Common myeloid progenitor, CD34-positive (primary cell): ENCODE measurements around the gene FKBP5.

Experiments
- CTCF ChIA-PET: fragments of 350-600 bp; sonication (Branson Sonifier 250); formaldehyde crosslinking; loops from one replicate; lab custom pipeline; 2021; ENCODE audit warnings: antibody characterized with exemption; lab: Charles Lee
- POLR2A ChIA-PET: fragments of 350-600 bp; sonication (Branson Sonifier 250); formaldehyde crosslinking; loops from one replicate; lab custom pipeline; 2021; ENCODE audit warnings: antibody characterized with exemption; lab: Charles Lee
- DNase-seq, 3 donors: peaks; one replicate each; pipeline versions ENCODE4 v3.0.0 to v3.0.0-alpha.2; 2013
- H3K27ac ChIP-seq, 2 experiments: 1 replicate in 1 of 2; 2 replicates in 1 of 2; pipeline ENCODE4 v1.7.0; 2013; ENCODE audit warnings: inconsistent platforms in 2 of 2, low read length in 2 of 2, mild to moderate bottlenecking in 2 of 2, low read depth in 1 of 2, moderate library complexity in 1 of 2; ENCODE audit not compliant: severe bottlenecking in 2 of 2, insufficient read depth in 1 of 2, poor library complexity in 1 of 2
- H3K27me3 ChIP-seq, 5 experiments: replicated peaks in 2 of 5; 1 replicate in 3 of 5; 2 replicates in 2 of 5; pipeline versions ENCODE4 v1.6.1 to v1.7.0; 2013; ENCODE audit warnings: low read length in 4 of 5, mild to moderate bottlenecking in 2 of 5, moderate library complexity in 2 of 5, inconsistent platforms in 1 of 5; ENCODE audit not compliant: insufficient read depth in 5 of 5, control insufficient read depth in 4 of 5
- H3K36me3 ChIP-seq, 4 experiments: 1 replicate in 2 of 4; 2 replicates in 2 of 4; pipeline versions ENCODE4 v1.6.1 to v1.7.0; 2013; ENCODE audit warnings: low read length in 3 of 4, control low read depth in 1 of 4, mild to moderate bottlenecking in 1 of 4; ENCODE audit not compliant: control insufficient read depth in 4 of 4, insufficient read depth in 4 of 4
- H3K4me1 ChIP-seq, 4 experiments: 1 replicate in 3 of 4; 2 replicates in 1 of 4; pipeline versions ENCODE4 v1.6.1 to v1.7.1; 2013; ENCODE audit warnings: low read length in 3 of 4, mild to moderate bottlenecking in 3 of 4, control low read depth in 1 of 4, inconsistent platforms in 1 of 4, moderate library complexity in 1 of 4; ENCODE audit not compliant: control insufficient read depth in 4 of 4, insufficient read depth in 4 of 4; ENCODE audit errors: control extremely low read depth in 1 of 4
- H3K4me3 ChIP-seq, 7 experiments: 1 replicate in 4 of 7; 2 replicates in 3 of 7; pipeline versions ENCODE4 v1.5.1 to v1.7.0; 2013; ENCODE audit warnings: mild to moderate bottlenecking in 7 of 7, low read length in 6 of 7, moderate library complexity in 6 of 7, inconsistent platforms in 2 of 7, low read depth in 2 of 7, control low read depth in 1 of 7; ENCODE audit not compliant: insufficient read depth in 4 of 7, control insufficient read depth in 1 of 7; ENCODE audit errors: extremely low read depth in 1 of 7
- H3K9me3 ChIP-seq, 5 experiments: 1 replicate in 4 of 5; 2 replicates in 1 of 5; pipeline versions ENCODE4 v1.6.1 to v1.7.1; 2013; ENCODE audit warnings: low read length in 4 of 5, mild to moderate bottlenecking in 2 of 5, inconsistent platforms in 1 of 5, low read depth in 1 of 5, moderate library complexity in 1 of 5; ENCODE audit not compliant: control insufficient read depth in 4 of 5, insufficient read depth in 2 of 5; ENCODE audit errors: control extremely low read depth in 1 of 5
- WGBS: methylation state at CpG from one replicate; pipeline ENCODE4 v1.1.5; 2013; ENCODE audit not compliant: insufficient coverage; 5-methylcytosine and 5-hydroxymethylcytosine counted together

Gene FKBP5

GRCh38 chr6:35613762-35614161 is 75.0 kb downstream of the FKBP5 start:
- Histone ChIP-seq H3K27ac (no peak overlapping the region), H3K27me3 (no peaks in the 10 kb centered on the region), H3K9me3 (peaks cover 0 to 2% (median 0%) of the 10 kb centered on the region in 5 experiments), H3K36me3 (peaks cover 8 to 60% (median 38%) of the 10 kb centered on the region in 4 experiments), H3K4me3 (no peak overlapping the region), H3K4me1 (peaks cover 2 to 14% (median 7%) of the 10 kb centered on the region in 4 experiments)
- ChIA-PET POLR2A (no interaction called here), CTCF (no interaction called here)
- no peak for DNase-seq
- WGBS: 100% methylated on average over 1 of the region's 1 CpG

DNA sequence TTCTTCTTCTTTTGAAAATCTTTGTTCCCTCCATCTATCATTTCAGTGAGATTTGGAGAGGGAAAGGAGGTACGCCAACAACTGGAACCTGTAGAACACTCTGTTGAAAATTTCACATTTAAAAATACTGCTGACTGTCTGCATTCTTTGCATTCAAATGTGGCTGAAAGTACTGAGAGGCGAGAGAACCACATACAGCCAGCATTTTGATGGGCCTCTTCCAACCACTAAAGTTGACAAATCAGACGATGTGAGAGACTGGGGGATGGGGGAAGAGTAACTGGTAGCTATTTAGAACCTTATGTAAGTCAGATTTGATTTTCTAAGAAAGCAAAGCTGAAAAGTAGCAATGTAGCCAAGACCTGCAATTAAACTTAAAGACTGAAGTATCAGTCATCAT is 77.5 kb downstream of the FKBP5 start:
- CTCF ChIA-PET: interaction anchor here (0.7 to 1.8 kb wide), 2 partner anchors 27 to 57 kb away, joined by 3 to 4 read pairs; no protein-coding TSS in a partner anchor
- Histone ChIP-seq H3K4me3 (no peak overlapping the region), H3K4me1 (peaks cover 0 to 7% (median 0%) of the 10 kb centered on the region in 4 experiments), H3K27ac (no peak overlapping the region), H3K36me3 (peaks cover 3 to 60% (median 35%) of the 10 kb centered on the region in 4 experiments), H3K9me3 (peaks cover 0 to 2% (median 0%) of the 10 kb centered on the region in 5 experiments), H3K27me3 (no peaks in the 10 kb centered on the region)
- 100% methylated on average over 1 of the region's 3 CpGs for WGBS
- POLR2A ChIA-PET: no interaction called here
- no peak for DNase-seq

GRCh38 chr6:35610830-35611229 is 77.9 kb downstream of the FKBP5 start:
- Histone ChIP-seq H3K27me3 (no peaks in the 10 kb centered on the region), H3K36me3 (peaks cover 3 to 62% (median 35%) of the 10 kb centered on the region in 4 experiments), H3K4me1 (peaks cover 0 to 3% (median 0%) of the 10 kb centered on the region in 4 experiments), H3K27ac (no peak overlapping the region), H3K9me3 (peaks cover 0 to 2% (median 0%) of the 10 kb centered on the region in 5 experiments), H3K4me3 (no peak overlapping the region)
- DNase-seq: no peak
- WGBS: 94% methylated on average over 2 of the region's 3 CpGs
- ChIA-PET POLR2A (no interaction called here), CTCF (interaction anchor here (0.7 to 1.8 kb wide), 4 partner anchors 26 to 118 kb away, joined by 3 to 4 read pairs (median 4); no protein-coding TSS in a partner anchor)

GRCh38 chr6:35609588-35609987 is 79.1 kb downstream of the FKBP5 start:
- H3K9me3 ChIP-seq: peaks cover 0 to 2% (median 0%) of the 10 kb centered on the region in 5 experiments
- no CpG with 5 or more reads among the region's 1 CpG for whole genome bisulfite sequencing
- POLR2A ChIA-PET: interaction anchor here (0.6 kb wide), 1 partner anchor 15 kb away, joined by 4 read pairs; no protein-coding TSS in a partner anchor

DNA sequence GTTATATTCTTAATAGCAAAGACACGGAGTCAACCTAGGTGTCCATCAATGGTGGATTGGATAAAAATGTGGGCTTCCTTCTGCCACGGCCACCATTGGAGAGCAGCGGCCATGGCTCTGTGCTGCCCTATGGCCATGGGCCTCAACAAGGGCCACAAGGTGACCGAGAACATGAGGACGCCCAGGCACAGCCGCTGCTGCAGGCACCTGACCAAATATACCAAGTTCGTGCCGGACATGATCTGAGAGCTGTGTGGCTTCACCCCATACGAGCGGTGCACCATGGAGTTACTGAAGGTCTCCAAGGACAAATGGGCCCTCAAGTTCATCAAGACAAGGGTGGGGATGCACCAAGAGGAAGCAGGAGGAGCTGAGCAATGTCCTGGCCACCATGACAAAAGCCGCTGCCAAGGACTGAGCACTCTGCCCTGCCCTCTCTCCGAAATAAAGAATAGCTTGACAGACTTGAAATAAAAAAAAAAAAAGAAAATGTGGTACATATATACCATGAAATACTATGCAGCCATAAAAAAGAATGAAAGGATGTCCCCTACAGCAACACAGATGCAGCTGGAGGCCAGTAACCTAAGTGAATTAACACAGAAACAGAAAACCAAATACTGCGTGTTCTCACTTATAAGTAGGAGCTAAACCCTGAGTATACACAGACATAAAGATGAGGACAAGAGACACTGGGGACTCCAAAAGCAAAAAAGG is 81.0 kb downstream of the FKBP5 start:
- no peak for DNase-seq
- no peak overlapping the region for H3K27ac ChIP-seq
- H3K27me3 ChIP-seq: no peaks in the 10 kb centered on the region
- peaks cover 0 to 2% (median 0%) of the 10 kb centered on the region in 5 experiments for H3K9me3 ChIP-seq
- H3K4me1 ChIP-seq: peaks cover 0 to 5% (median 4%) of the 10 kb centered on the region in 4 experiments
- WGBS: 81% methylated on average over 11 of the region's 13 CpGs
- CTCF ChIA-PET: interaction anchor here (1.4 to 1.7 kb wide), 3 partner anchors 9 to 78 kb away, joined by 3 to 6 read pairs (median 3); no protein-coding TSS in a partner anchor
- H3K4me3 ChIP-seq: no peak overlapping the region
- H3K36me3 ChIP-seq: peaks cover 3 to 43% (median 27%) of the 10 kb centered on the region in 4 experiments
- POLR2A ChIA-PET: no interaction called here

More at GRCh38 chr6:35609588-35609987, 79.1 kb downstream of the FKBP5 start:
- no peaks in the 10 kb centered on the region for H3K27me3 ChIP-seq
- no peak overlapping the region for H3K27ac ChIP-seq
- peaks cover 3 to 57% (median 36%) of the 10 kb centered on the region in 4 experiments for H3K36me3 ChIP-seq
- CTCF ChIA-PET: interaction anchor here (1.0 to 1.8 kb wide), 5 partner anchors 10 to 119 kb away, joined by 3 to 4 read pairs (median 3); no protein-coding TSS in a partner anchor
- no peaks in the 10 kb centered on the region for H3K4me1 ChIP-seq
- no peak overlapping the region for H3K4me3 ChIP-seq
- DNase-seq: no peak

DNA sequence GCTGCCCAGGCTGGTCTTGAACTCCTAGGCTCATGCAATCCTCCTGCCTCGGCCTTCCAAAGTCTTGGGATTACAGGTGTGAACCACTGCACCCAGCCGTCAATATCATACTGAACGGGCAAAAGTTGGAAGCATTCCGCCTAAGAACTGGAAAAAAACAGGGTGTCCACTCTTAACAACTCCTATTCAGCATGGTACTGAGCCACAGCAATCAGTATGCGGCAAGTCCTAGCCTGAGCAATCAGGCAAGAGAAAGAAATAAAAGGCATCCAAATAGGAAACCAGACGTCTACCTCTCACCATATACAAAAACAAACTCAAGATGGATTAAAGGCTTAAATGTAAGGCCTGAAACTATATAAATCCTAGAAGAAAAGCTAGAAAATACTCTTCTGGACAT is 83.1 kb downstream of the FKBP5 start:
- Histone ChIP-seq H3K27me3 (no peaks in the 10 kb centered on the region), H3K4me1 (peaks cover 12 to 25% (median 18%) of the 10 kb centered on the region in 4 experiments), H3K9me3 (peaks cover 0 to 2% (median 0%) of the 10 kb centered on the region in 5 experiments), H3K27ac (no peak overlapping the region), H3K4me3 (no peak overlapping the region), H3K36me3 (peaks cover 0 to 28% (median 15%) of the 10 kb centered on the region in 4 experiments)
- no peak for DNase-seq
- 100% methylated on average over 3 of the region's 6 CpGs for WGBS
- ChIA-PET POLR2A (no interaction called here), CTCF (interaction anchor here (0.8 to 1.2 kb wide), 2 partner anchors 8 to 11 kb away, joined by 3 read pairs; no protein-coding TSS in a partner anchor)
